LoVo (cell line): ENCODE results near the gene CHKB.
"Not testable (repeated sequence)": the region's sequence is repeated elsewhere in the genome, so short reads cannot be mapped to it uniquely, and the experiment has no call there.

Experiments used
- DNase-seq: peaks from one replicate; pipeline ENCODE4 v3.0.0-alpha.2; 2016; ENCODE audit warnings: low spot score

The CHKB gene

DNA sequence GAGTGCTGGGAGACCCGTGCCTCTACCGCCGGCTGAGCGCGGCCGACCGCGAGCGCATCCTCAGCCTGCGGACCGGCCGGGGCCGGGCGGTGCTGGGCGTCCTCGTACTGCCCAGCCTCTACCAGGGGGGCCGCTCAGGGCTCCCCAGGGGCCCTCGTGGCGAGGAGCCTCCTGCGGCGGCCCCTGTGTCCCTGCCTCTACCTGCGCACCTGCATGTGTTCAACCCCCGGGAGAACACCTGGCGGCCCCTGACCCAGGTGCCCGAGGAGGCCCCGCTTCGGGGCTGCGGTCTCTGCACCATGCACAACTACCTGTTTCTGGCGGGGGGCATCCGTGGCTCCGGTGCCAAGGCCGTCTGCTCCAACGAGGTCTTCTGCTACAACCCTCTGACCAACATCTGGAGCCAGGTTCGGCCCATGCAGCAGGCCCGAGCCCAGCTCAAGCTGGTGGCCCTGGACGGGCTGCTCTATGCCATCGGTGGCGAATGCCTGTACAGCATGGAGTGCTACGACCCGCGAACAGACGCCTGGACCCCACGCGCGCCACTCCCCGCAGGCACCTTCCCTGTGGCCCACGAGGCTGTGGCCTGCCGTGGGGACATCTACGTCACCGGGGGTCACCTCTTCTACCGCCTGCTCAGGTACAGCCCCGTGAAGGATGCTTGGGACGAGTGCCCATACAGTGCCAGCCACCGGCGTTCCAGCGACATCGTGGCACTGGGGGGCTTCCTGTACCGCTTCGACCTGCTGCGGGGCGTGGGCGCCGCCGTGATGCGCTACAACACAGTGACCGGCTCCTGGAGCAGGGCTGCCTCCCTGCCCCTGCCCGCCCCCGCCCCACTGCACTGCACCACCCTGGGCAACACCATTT, 33.5 kb downstream of the CHKB start:
- DNase-seq, result no peak

DNA sequence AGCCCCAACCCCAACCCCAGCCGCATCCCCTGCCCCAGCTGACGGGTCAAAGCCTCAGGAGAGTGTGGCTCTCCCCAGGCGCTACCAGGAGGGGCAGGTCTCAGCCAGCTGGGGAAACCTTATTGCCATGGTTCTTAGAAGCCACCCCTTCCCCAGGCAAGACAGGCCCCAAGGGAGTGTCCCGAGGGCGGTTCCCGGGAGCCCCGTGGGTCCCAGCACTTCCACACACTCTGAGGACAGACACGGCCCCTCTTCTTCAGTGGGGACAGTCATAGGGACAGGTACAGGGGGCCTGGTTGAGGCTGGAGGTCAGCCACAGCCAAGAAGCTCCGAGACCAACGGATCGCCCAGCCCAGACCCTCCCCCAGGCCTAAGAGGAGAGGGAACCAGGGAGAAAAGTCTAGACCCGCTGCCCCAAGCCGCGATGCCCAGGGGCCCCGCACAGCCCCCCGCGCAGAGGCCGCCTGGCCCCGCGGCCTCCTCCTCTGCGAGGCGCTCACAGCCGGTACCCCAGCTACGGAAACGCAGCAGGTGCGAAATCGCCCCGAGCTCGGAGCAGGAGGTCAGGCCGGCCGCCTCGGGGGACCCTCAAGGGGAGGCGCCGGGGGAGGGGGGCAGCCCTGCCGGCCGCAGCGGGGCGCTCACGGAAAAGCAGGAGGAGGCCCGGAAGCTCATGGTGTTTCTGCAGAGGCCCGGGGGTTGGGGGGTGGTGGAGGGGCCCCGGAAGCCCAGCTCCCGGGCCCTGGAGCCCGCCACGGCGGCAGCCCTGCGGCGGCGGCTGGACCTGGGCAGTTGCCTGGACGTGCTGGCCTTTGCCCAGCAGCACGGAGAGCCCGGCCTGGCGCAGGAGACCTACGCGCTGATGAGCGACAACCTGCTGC, 34.4 kb downstream of the CHKB start:
- DNase-seq, result no peak

DNA sequence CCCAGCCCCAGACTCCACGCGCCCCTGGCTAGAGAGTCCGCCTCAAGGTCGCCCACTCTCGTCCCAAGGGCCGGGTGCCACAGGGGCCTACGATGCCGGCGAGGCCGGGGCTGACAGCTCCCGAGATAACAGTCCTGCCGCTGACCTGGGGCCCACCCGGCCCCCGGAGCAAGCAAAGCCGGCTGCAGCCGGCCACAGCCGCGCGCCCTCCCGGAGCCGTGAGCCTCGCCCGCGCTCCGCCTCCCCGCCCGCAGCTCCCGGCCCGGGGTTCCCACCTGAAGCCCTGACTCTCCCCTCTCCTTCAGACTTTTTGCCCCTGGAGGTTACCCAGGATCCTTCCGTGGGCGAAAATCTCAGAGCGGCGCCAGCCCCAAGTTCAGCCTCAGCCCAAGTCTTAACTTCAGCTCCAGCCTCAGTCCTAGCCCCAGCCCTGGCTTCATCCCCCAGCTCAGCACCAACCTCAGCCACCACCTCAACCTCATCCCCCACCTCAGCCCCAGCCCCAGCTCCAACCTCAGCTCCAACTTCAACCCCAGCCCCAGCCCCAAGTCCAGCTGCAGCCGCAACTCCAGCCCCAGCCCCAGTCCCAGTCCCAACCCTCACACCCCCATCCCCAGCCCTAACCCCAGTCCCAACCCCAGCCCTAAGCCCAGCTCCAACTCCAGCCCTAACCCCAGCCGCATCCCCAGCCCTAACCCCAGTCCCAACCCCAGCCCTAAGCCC, 35.2 kb downstream of the CHKB start:
- DNase-seq, result no peak

DNA sequence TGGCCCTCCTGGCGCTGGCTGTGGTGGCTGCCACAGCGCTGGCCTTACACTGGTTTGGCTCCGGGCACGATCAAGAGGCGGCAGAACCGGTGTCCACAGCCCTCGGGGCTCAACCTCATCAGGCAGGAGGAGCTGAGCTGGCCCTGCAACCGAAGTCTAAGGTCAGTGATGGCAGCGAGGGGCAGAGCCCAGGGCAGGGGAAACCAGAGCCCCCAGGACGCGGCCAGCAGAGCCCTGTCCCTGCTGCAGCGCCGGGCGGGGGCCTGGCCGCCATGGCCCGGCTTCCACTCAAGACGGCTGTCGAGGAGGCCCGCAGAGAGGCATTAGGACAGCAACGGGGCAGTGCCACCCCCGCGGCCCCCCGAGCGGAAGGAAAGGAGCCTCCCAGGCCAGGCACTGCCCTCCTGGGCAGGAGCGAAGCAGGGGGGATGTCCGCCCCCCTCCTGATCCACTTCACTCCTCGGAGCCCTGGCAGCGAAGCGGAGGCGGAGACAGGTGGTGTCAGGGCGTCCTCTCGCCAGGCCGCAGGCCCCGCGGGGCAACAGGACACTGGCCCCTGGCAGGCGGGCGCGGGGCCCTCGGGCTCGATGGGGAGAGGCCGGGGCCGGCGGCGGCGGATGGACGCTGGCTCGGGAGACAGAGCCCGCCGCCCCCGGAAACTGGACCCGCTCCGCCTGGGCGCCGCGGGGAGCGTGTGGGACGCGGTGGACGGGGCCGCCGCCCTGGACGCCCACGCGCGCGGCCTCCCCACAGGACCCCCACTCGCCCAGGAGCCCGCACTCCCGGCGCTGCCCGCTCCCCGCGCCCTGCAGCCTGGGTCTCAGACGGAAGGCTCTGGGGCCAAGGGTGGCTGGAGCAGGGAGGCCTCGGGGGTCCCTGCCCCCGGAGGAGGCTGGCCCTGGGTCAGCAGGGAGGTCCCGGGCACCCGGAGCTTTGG, 36.1 kb downstream of the CHKB start:
- no peak for DNase-seq

DNA sequence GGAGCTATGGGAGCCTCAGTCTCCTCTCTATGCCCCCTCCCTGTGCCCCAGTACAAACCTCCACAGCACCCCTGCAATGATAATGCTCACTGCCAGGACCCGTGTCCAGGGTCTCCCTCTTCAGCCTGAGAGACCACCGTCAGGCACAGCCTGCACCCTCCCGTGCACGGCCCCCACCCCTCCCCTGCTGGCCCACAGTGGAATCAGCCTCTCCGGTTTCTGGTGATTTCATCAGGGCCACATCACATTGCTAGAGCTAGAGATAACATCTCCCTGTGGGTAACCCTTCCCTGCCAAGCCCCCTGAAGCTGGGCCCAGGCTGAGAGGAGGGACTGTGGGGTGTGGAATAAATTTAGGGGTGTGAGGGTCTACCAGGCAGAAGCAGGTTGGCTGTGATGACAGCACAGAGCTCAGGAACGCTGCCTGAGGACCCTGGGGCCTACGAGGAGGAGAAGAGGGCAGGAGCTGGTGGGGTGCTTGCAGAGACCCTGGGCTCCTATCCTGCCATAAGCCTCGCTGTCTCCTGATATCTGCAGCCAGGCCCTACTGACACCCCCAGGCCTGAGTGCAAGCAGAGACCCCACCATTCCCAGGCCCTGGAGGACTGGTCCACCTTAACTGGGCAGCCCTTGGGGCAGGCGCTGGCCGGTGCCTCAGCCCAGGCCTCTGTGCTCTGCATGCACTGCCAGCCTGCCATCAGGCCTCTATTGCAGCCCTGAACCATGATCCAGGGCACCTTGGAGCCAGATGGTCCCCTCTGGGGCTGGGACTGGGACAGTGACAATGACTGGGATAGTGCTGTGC, 36.9 kb downstream of the CHKB start, which contains the start of gene KLHDC7B:
Gene KLHDC7B, plus strand, starts transcription at position 378 of the 804 bp plus-strand sequence. Its CDS starts 345 bp downstream, at position 723.
- no peak for DNase-seq

DNA sequence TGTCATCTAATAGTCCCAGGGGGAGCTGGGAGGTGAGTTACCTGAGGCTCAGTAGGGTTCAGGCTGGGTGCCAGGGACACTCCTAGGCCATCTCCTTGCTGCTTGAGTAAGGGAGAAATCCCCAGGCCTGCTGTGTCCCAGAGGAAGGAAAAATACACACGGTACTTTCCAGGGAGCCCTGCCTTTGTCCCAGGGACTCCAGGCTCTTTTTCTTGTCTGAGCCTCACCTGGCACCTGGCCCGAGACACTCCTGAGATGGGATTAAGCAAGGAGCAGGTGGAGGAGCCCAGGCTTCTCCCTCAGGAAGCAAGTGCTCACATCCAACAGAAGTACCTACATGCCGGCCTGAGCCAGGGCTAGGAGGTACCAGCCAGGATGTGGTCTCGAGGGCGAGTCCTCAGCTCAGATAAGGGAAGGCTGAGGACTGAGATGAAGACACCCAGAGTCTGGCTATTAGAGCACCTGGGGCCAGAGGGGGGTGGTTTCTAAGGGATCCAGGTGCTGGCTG, 37.8 kb downstream of the CHKB start:
- DNase-seq, result peak; percentile 38

DNA sequence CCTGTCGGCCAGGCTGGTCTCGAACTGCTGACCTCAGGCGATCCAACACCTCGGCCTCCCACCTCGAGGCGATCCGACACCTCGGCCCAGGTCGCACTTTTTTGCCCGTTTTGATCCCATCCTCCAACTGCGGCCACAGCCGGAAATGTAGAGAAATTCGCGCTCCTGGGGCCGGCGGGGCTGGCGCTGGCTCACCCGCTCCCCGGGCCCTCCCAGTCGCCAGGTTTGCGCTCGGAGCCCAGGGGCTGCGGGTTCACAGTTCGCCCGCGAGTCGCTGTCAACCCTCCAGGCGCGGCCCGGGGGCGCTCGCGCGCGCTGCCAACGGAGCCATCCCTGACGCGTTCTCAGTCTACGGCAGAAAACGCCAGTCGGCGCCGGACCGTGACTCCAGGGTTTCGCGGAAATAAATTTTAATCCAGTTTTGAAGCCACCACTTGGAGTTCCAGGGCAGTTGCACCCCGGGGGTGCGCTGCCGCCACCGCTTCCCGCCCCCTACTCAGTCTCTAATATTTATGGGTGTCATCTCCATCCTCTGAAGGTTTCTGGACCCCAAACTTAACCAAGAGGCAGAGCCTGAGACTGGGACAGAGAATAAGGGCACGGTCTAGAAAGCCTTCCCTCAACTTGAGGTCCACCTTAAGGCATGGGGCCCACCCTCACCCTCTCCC, 38.4 kb downstream of the CHKB start:
- DNase-seq, result peak; percentile 84

DNA sequence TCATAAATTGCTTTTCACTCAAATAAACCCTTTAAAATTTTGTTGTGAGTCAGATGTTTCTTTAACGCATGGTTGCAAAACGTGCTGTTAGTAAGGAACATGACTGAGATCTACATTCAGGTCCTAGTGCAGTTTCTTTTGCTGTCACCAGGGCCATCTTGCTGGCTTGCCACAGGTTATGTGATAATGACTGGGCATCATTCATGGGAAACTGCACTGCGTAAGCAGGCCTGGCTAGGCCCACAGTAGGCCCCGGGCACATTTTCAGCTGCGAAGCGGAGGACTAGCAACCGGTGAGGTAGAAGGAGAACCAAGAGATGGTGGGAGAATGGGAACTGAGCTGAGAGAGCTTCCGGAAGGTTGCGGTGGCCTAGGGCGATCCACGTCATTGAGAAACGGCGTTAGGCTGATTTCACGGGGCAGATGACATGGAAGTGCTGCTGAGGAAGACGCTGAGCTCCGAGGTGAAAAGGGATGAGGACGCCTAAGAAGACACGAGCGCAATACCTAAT, 40.2 kb downstream of the CHKB start:
- no peak for DNase-seq

DNA sequence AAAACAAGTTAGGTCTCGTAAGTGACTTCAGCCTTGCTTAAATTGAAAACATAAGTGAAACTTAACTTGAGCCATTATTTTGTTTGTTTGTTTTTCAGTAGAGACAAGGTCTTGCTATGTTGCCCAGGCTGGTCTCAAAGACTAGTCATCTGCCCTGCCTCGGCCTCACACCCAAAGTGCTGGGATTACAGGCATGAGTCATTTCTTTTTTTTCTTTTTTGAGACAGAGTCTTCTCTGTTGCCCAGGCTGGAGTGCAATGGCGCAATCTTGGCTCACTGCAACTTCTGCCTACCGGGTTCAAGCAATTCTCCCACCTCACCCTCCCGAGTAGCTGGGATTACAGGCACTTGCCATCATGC, 41.0 kb downstream of the CHKB start:
- peak; percentile 74 for DNase-seq

DNA sequence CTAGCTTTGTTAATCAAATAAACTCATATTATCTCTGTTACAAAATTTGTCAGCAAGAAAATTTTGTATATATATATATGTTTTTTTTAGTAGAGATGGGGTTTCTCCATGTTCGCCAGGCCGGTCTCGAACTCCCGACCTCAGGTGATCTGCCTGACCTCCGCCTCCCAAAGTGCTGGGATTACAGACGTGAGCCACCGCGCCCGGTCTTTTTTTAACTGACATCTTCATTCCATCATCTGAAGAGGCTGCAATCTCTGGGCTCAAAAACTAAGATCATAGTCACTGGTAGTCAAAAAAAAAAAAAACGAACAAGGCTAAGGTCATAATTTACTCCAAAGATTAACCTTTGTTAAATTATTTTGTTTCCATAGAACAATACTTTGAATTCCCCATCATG, 42.3 kb downstream of the CHKB start:
- DNase-seq, result no peak

DNA sequence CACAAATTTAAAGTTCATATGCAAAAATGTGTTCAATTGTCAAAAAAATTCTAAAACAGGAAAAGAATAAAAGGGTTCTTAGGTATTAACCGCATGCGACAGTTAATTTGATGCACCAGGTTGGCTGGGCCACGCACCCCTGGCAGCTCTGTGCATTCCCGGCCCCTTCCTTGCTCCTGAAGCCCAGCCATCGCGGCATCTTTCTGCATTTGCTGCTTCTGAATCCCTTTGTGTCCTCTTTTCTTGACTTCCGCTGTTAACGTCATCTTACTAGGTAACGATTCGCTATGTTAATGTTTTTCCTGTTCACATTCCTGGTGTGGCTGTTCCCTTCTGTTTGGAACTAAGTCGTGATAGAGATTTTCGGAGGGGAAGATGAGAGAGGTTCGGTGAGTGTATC, 44.9 kb downstream of the CHKB start:
- no peak for DNase-seq

DNA sequence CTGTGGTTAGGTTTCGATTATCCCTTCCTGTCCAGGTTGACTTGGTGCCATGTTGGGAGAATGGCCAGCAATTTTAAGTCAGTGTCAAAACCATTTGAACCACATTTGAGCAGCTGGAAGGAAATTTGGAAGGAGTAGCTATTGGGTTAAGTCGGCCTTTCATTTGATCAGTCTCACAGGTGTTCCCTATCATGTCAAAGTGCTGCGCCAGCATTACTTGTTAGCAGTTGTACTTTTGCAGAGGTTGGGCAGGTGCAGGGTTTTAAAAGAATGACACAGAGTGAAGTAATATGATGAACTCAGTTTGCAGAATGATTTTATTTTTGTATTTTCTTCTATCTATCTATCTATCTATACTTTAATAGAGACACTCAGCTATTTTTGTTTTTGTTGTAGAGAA, 46.4 kb downstream of the CHKB start:
- DNase-seq, result no peak

DNA sequence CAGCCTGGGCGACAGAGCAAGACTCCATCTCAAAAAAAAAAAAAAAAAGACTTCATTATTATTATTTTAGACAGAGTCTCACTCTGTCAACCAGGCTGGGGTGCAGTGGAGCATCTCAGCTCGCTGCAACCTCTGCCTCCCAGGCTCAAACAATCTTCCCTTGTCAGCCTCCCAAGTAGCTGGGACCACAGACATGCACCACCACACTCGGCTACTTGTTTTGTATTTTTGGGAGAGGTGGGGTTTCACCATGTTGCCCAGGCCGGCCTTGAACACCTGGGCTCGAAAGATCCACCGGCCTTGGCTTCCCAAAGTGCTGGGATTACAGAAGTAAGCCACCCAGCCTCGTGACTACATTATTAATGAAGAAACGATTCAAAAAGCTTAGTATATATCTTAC, 47.5 kb downstream of the CHKB start:
- no peak for DNase-seq

DNA sequence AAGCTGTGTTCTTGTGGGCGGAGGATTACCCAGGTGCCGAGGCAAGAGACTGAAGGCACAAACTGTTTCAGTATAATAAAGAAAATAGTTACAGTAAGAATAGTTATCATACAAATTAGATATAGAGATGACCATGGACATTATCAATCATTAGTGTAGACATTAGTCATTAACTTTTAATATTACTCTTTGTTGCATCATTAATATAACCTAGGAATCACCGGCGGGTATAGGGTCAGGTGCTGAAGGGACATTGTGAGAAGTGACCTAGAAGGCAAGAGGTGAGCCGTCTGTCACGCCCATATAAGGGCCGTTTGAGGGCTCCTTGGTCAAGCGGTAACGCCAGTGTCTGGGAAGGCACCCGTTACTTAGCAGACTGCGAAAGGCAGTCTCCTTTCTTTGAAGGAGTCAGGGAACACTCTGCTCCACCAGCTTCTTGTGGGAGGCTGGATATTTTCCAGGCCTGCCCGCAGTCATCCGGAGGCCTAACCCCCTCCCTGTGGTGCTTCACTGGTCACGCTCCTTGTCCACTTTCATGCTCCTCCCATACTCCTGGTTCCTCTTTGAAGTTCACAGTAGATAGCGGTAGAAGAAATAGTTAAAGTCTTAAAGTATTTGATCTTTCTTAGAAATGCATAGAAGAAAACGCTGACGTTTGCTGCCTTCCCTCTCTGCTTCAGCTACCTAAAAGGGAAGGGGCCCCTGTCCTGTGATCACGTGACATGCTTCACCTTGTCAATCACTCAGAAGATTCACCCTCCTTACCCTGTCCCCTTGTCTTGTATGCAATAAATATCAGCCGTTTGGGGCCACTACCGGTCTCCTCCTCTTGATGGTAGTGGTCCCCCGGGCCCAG, 48.6 kb downstream of the CHKB start:
- not testable (repeated sequence) for DNase-seq

DNA sequence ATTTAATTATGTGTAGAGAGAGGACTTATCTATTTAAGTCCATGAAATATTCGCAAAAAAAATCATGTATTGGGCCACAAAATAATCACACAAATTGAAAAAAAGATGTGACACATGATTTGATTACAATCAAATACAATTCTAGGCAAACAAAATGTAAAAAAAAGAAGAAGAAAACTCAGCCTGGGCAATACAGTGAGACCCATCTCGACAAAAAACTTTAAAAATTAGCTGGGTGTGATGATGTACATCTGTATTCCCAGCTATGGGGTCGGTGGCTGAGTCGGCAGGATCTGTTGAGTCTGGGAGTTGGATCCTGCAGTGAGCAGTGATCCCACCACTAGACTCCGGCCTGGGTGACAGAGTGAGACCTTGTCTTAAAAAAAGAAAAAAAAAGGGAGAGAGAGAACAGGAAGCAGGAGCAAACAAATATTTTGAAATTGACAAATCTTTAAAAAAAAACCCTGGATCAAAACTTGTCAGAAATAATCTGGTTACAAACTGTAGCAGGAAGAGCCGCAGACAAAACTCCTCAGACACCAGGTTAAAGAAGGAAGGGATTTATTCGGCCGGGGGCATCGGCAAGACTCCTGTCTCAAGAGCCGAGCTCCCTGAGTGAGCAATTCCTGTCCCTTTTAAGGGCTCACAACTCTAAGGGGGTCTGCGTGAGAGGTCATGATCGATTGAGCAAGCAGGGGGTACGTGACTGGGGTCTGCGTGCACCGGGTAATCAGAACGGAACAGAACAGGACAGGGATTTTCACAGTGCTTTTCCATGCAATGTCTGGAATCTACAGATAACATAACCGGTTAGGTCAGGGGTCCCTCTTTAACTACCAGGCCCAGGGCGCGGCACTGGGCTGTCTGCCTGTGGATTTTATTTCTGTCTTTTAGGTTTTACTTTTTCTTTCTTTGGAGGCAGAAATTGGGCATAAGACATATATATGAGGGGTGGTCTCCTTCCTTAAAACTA, 49.5 kb downstream of the CHKB start:
- no peak for DNase-seq

DNA sequence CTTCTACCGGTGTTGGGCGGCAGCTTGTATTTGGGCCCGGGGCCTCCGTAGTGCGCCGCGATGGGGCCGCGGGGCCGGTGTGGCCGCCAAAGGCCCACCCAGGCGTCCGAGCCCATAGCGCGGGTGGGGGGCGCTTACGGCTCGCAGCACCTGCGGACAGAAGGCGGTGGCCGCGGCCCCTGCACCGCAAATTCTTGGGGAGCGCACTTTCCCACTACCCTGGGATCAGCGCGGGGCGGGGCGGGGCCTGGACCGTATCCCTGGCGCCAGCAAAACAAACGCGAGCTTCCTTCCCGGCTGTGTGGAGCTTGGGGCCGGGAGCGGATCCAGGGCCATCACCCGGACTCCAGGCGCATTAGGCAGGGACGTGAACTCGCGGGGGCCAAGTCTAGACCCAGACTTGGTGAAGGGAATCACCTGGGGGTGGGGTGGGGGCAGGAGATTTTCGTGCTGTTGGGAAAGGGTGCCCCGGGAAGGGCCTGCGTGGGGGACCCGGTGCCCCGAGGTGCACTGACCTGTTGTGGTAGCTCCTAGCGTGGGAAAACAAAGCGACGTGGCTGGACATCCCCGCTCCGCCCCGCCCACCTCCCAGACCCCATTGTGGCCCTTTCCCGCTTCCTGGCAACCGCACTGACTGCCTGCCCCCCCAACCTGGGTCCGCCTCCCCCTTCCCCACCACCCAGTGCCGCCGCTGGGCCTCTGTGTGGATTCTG, 50.5 kb downstream of the CHKB start:
- DNase-seq, result peak; percentile 28

DNA sequence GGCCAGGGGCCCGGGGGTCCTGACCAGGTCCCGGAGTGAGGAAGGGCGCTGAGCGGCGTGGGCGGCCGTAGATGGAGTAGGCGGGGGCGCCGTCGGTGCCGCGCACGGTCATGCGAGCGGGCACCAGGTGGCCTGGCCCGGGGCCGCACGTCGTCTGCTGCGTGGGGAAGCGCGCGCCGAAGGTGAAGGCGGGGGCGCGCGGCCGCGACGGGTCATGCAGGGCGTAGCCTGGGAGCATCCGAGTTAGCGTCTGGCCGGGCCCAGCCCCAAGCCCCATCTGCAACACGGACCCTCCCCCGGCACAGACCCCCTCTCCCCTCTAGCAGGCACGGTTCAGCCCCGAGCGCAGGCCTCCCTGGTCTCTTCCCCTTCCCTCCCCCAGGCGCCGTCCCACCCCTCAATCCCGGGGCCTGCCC, 51.1 kb downstream of the CHKB start:
- DNase-seq, result peak; percentile 68
